GM12878 (cell line): Measurements from ENCODE around the gene SIPA1. TPM values are rescaled to one million over a fixed set of nuclear protein-coding genes. Genes with fewer than 3 reads are reported as not detected.

Experiments used
- ATAC-seq: fragments of 200-7000 bp; cut with Tn5 transposase; 3 replicates; pipeline ENCODE4 v1.9.1; 2020; ENCODE audit warnings: mild to moderate bottlenecking, moderate library complexity
- BruUV-seq: library from RNA; stranded (reverse); fragments of 400-500 nt; replicated peaks from 2 replicates; lab custom pipeline; 2021; lab: Mats Ljungman, UMichigan
- CTCF ChIA-PET: fragments of 300-600 bp; sonication (Branson Sonifier 250); formaldehyde crosslinking; extraction: SDS; loops from one replicate; lab custom pipeline; 2021; ENCODE audit warnings: inconsistent platforms; lab: Yijun Ruan, JAX
- POLR2A ChIA-PET: fragments of 350-600 bp; formaldehyde crosslinking; extraction: SDS; loops from one replicate; lab custom pipeline; 2021; ENCODE audit warnings: inconsistent platforms; lab: Charles Lee
- RAD21 ChIA-PET: fragments of 300-600 bp; sonication (Branson Sonifier 250); formaldehyde crosslinking; loops from one replicate; lab custom pipeline; 2023; ENCODE audit warnings: antibody characterized with exemption; ENCODE audit not compliant: unreplicated experiment; lab: Charles Lee
- SMC1A ChIA-PET: fragments of 300-600 bp; sonication (Branson Sonifier 250); formaldehyde crosslinking; loops from one replicate; lab custom pipeline; 2023; ENCODE audit not compliant: unreplicated experiment, uncharacterized antibody; lab: Charles Lee
- DNase-seq: peaks from one replicate; pipeline ENCODE4 v3.0.0-alpha.2; 2011; ENCODE audit warnings: low read depth, low spot score
- FAIRE-seq: peaks from 3 replicates; lab custom pipeline; 2011; peaks lifted over from hg19 to GRCh38; lab: Jason Lieb, UNC
- H2AFZ ChIP-seq: 2 replicates; pipeline ENCODE4 v1.6.0; 2011; ENCODE audit warnings: low read depth, low read length, control low read depth; ENCODE audit not compliant: control insufficient read depth
- H3K27ac ChIP-seq: 2 replicates; pipeline ENCODE4 v1.5.1; 2011; ENCODE audit warnings: control low read depth; ENCODE audit not compliant: control insufficient read depth, insufficient read depth
- H3K27me3 ChIP-seq, 2 experiments: replicated peaks in 1 of 2; 2 replicates each; pipeline versions ENCODE4 v1.6.0 to v1.6.1; 2011; ENCODE audit warnings: low read length in 1 of 2; ENCODE audit not compliant: control insufficient read depth in 2 of 2, insufficient read depth in 2 of 2
- H3K36me3 ChIP-seq, 2 experiments: 2 replicates each; pipeline ENCODE4 v1.5.1; 2011; ENCODE audit warnings: low read length in 1 of 2; ENCODE audit not compliant: control insufficient read depth in 2 of 2, insufficient read depth in 2 of 2
- H3K4me1 ChIP-seq: 2 replicates; pipeline ENCODE4 v1.6.1; 2011; ENCODE audit warnings: mild to moderate bottlenecking, low read length, moderate library complexity, mixed read lengths; ENCODE audit not compliant: control insufficient read depth, insufficient read depth
- H3K4me2 ChIP-seq: 2 replicates; pipeline ENCODE4 v1.6.0; 2011; ENCODE audit warnings: control low read depth; ENCODE audit not compliant: control insufficient read depth, insufficient read depth
- H3K4me3 ChIP-seq: fragments of 200-600 bp; sonication (generic); 2 replicates; pipeline ENCODE4 v1.5.1; 2016
- H3K79me2 ChIP-seq: 2 replicates; pipeline ENCODE4 v1.6.0; 2011; ENCODE audit warnings: low read length; ENCODE audit not compliant: control insufficient read depth, insufficient read depth
- H3K9ac ChIP-seq: 2 replicates; pipeline ENCODE4 v1.8.0; 2011; ENCODE audit warnings: low read length, control low read depth, mixed read lengths; ENCODE audit not compliant: control insufficient read depth, insufficient read depth
- H3K9me3 ChIP-seq: replicated peaks from 3 replicates; pipeline ENCODE4 v1.5.1; 2011; ENCODE audit warnings: mild to moderate bottlenecking, low read length; ENCODE audit not compliant: control insufficient read depth, insufficient read depth
- H4K20me1 ChIP-seq: 2 replicates; pipeline ENCODE4 v1.6.0; 2011; ENCODE audit not compliant: control insufficient read depth, insufficient read depth
- EGR1 ChIP-seq, 2 experiments: IDR thresholded peaks; 1 replicate in 1 of 2; 2 replicates in 1 of 2; pipeline ENCODE4 v1.6.1; 2011 to 2012; ENCODE audit warnings: low read depth in 2 of 2, low read length in 2 of 2, borderline replicate concordance in 1 of 2, mild to moderate bottlenecking in 1 of 2, moderate library complexity in 1 of 2
- IRF5 ChIP-seq: fragments of 450-650 bp; IDR thresholded peaks from 2 replicates; pipeline ENCODE4 v1.6.1; 2017; ENCODE audit warnings: borderline replicate concordance
- MYC ChIP-seq: IDR thresholded peaks from 2 replicates; pipeline ENCODE4 v1.6.1; 2011; ENCODE audit warnings: mild to moderate bottlenecking, low read length, moderate library complexity, inconsistent platforms; ENCODE audit not compliant: insufficient read depth, insufficient replicate concordance, insufficient read length, severe bottlenecking
- NFIC ChIP-seq: IDR thresholded peaks from 2 replicates; pipeline ENCODE4 v1.6.1; 2012; ENCODE audit warnings: low read depth, mild to moderate bottlenecking, inconsistent platforms, low read length, moderate library complexity
- PAX8 ChIP-seq: fragments of 450-650 bp; IDR thresholded peaks from 2 replicates; pipeline ENCODE4 v1.6.1; 2017; ENCODE audit warnings: mild to moderate bottlenecking, moderate library complexity
- POLR2A ChIP-seq: IDR thresholded peaks from 2 replicates; pipeline ENCODE4 v1.6.1; 2011; ENCODE audit warnings: low read depth, mild to moderate bottlenecking, low read length
- PRDM15 ChIP-seq: fragments of 450-650 bp; formaldehyde crosslinking; IDR thresholded peaks from 2 replicates; pipeline ENCODE4 v1.4.0; 2020; ENCODE audit warnings: mild to moderate bottlenecking, moderate library complexity
- RFX5 ChIP-seq: IDR thresholded peaks from 2 replicates; pipeline ENCODE4 v1.6.1; 2011; ENCODE audit warnings: low read depth, low read length, improper control_type of control experiment
- SUPT20H ChIP-seq: IDR thresholded peaks from 2 replicates; pipeline ENCODE4 v1.6.1; 2011; ENCODE audit warnings: low read depth, mild to moderate bottlenecking, low read length, moderate library complexity, borderline replicate concordance; ENCODE audit not compliant: control insufficient read depth
- ZNF24 ChIP-seq: fragments of 450-650 bp; IDR thresholded peaks from 2 replicates; pipeline ENCODE4 v1.6.1; 2017; ENCODE audit warnings: antibody characterized with exemption, mild to moderate bottlenecking
- ZNF622 ChIP-seq: fragments of 450-650 bp; IDR thresholded peaks from 2 replicates; pipeline ENCODE4 v1.6.1; 2017; ENCODE audit warnings: mild to moderate bottlenecking, inconsistent platforms
- WGBS: methylation state at CpG from one replicate; pipeline ENCODE4 v1.1.6; 2016; ENCODE audit warnings: low lambda C conversion rate; ENCODE audit not compliant: insufficient replicate concordance, insufficient coverage; ENCODE audit errors: missing lambda C conversion rate; 5-methylcytosine and 5-hydroxymethylcytosine counted together
- in situ Hi-C: fragments of 300-500 bp; cut with MboI; formaldehyde crosslinking; loops from 9 replicates; pipeline ENCODE4 v1.14.3; 2018; ENCODE audit warnings: mixed read lengths
- intact Hi-C: fragments of 100-400 bp; cut with micrococcal nuclease; formaldehyde crosslinking; loops from one replicate; pipeline ENCODE4 v1.14.2; 2022; ENCODE audit not compliant: unreplicated experiment
- polyA plus RNA-seq, 11 experiments: library from polyadenylated mRNA; depleted of rRNA in 4 of 11; unstranded in 6 of 11; stranded (reverse) in 5 of 11; fragments of >200 nt; fragmentation: Nextera tagmentation in 4 of 11; fragmentation: Illumina TruSeq in 1 of 11; extraction: Ambion mirVana in 4 of 11; extraction: Trizol in 1 of 11; gene quantifications; 1 replicate in 1 of 11; 2 replicates in 10 of 11; pipeline versions ENCODE4 v1.2.1 to v1.2.3, GENCODE V29; 2011 to 2016; ENCODE audit warnings: inconsistent platforms in 2 of 11, missing spikeins in 2 of 11, low read depth in 1 of 11
- total RNA-seq, 4 experiments: library from RNA; depleted of rRNA in 3 of 4; stranded (reverse); fragments of >200 nt in 3 of 4; fragmentation: Illumina TruSeq in 1 of 4; extraction: Trizol in 1 of 4; gene quantifications; 2 replicates each; pipeline versions ENCODE4 v1.2.1 to v1.2.3, GENCODE V29; 2013 to 2021

SIPA1 gene
- total and polyA plus RNA-seq, 10 of the 15 experiments (the other 5 are each of a cell fraction or from before 2014, with no cell fraction given): 1.0 to 139 (median 33.4) TPM

- Histone ChIP-seq H3K9ac (no peak overlapping the region), H3K4me2 (0 out of 2 replicates have a peak overlapping the region, but pooled peaks have one; percentile 94), H3K27ac (no peak overlapping the region), H3K27me3 (no peaks in the 10 kb centered on the region)
- WGBS: 96% methylated on average over 31 of the region's 33 CpGs
- intact Hi-C loops: no loop called here
- FAIRE-seq: no peak
- TF ChIP-seq POLR2A (peak; percentile 8; the same call in 1 of the 2 replicates), IRF5 (no peak)
- TF ChIP-seq, all 136 proteins: peak for 1
- Histone ChIP-seq H3K36me3 (peaks cover 16 to 21% of the 10 kb centered on the region in 2 experiments; a peak in 3 of 4 replicates), H3K4me3 (no peak overlapping the region), H3K79me2 (peaks cover 51% of the 10 kb centered on the region), H3K4me1 (peaks cover 9% of the 10 kb centered on the region), H3K9me3 (no peaks in the 10 kb centered on the region), H4K20me1 (no peaks in the 10 kb centered on the region; the same call in 1 of the 2 replicates), H2AFZ (no peak overlapping the region)
- ChIA-PET SMC1A (no interaction called here), CTCF (interaction anchor here (0.6 to 2.0 kb wide), 4 partner anchors 8 to 203 kb away, joined by 3 to 13 read pairs (median 3); partner anchors contain the start of gene SIPA1), RAD21 (no interaction called here), POLR2A (interaction anchor here (0.6 to 2.4 kb wide), 4 partner anchors 8 to 48 kb away, joined by 3 to 17 read pairs (median 3); partner anchors contain the start of genes SIPA1 and ZNRD2)
- in situ Hi-C loops: no loop called here
- no peak for DNase-seq
- no peak for ATAC-seq
- no TSS peak for BruUV-seq
These were observed 19.7 kb upstream of the SIPA1 start for GRCh38 chr11:65617990-65618751.

GRCh38 chr11:65618763-65619162 lies 19.1 kb upstream of the SIPA1 start:
- WGBS: 97% methylated on average over 11 of the region's 14 CpGs
- Histone ChIP-seq H2AFZ (no peak overlapping the region), H3K4me1 (peaks cover 7% of the 10 kb centered on the region; the same call in 1 of the 2 replicates), H3K9me3 (no peaks in the 10 kb centered on the region), H3K9ac (no peak overlapping the region), H4K20me1 (no peaks in the 10 kb centered on the region; the same call in 1 of the 2 replicates), H3K36me3 (peaks cover 17 to 21% of the 10 kb centered on the region in 2 experiments; a peak in 3 of 4 replicates), H3K27ac (no peak overlapping the region), H3K4me3 (no peak overlapping the region), H3K27me3 (no peaks in the 10 kb centered on the region), H3K4me2 (no peak overlapping the region), H3K79me2 (peaks cover 45% of the 10 kb centered on the region)
- ATAC-seq (no peak), DNase-seq (no peak), FAIRE-seq (no peak)
- ChIA-PET SMC1A (no interaction called here), RAD21 (no interaction called here), POLR2A (interaction anchor here (1.1 kb wide), 1 partner anchor 19 kb away, joined by 3 read pairs; the partner anchor contains the start of gene SIPA1), CTCF (no interaction called here)
- intact Hi-C loops: no loop called here
- in situ Hi-C loops: no loop called here
- BruUV-seq: no TSS peak
- TF ChIP-seq NFIC (no peak), ZNF24 (no peak), MYC (no peak), PRDM15 (no peak), ZNF622 (no peak), SUPT20H (no peak), PAX8 (no peak), EGR1 (IDR thresholded peaks at IDR 0.05; ENCODE audit: borderline replicate concordance in 1 of 2, low read depth in 2 of 2, low read length in 2 of 2) (no peak), RFX5 (no peak)
